ENCODE data around the gene PLCL1. TPM values are rescaled to one million over a fixed set of nuclear protein-coding genes. Genes with fewer than 3 reads are reported as not detected.

Gene PLCL1
- total RNA-seq, 1 donor from 2014 or later, result 13.6 TPM

- Mint-ChIP-seq H3K36me3 (ENCODE audit: low read depth, unreplicated experiment) (no peaks in the 10 kb centered on the region), H3K4me1 (ENCODE audit: unreplicated experiment) (peaks cover 29% of the 10 kb centered on the region), H3K4me3 (ENCODE audit: unreplicated experiment) (no peak overlapping the region), H3K9me3 (ENCODE audit: unreplicated experiment) (no peaks in the 10 kb centered on the region), H3K27me3 (ENCODE audit: unreplicated experiment) (peaks cover 4% of the 10 kb centered on the region), H3K27ac (ENCODE audit: unreplicated experiment) (no peak overlapping the region)
- no peak for TF ChIP-seq CTCF (IDR thresholded peaks at IDR 0.05; ENCODE audit: unreplicated experiment)
- DNase-seq (ENCODE audit: low spot score), result no peak
Observed at GRCh38 chr2:197871780-197872456, 67.5 kb downstream of the PLCL1 start.

- Mint-ChIP-seq H3K9me3 (ENCODE audit: unreplicated experiment) (no peaks in the 10 kb centered on the region), H3K27me3 (ENCODE audit: unreplicated experiment) (peaks cover 4% of the 10 kb centered on the region), H3K36me3 (ENCODE audit: low read depth, unreplicated experiment) (no peaks in the 10 kb centered on the region), H3K4me1 (ENCODE audit: unreplicated experiment) (peaks cover 27% of the 10 kb centered on the region), H3K4me3 (ENCODE audit: unreplicated experiment) (no peak overlapping the region), H3K27ac (ENCODE audit: unreplicated experiment) (no peak overlapping the region)
- TF ChIP-seq CTCF (IDR thresholded peaks at IDR 0.05; ENCODE audit: unreplicated experiment), result no peak
- no peak for DNase-seq (ENCODE audit: low spot score)
Observed at GRCh38 chr2:197873293-197873701, 68.9 kb downstream of the PLCL1 start.

GRCh38 chr2:197875763-197876162, 71.4 kb downstream of the PLCL1 start:
- H3K36me3 Mint-ChIP-seq (ENCODE audit: low read depth, unreplicated experiment), result no peaks in the 10 kb centered on the region
- H3K9me3 Mint-ChIP-seq (ENCODE audit: unreplicated experiment), result no peaks in the 10 kb centered on the region
- DNase-seq (ENCODE audit: low spot score), result no peak
- peaks cover 38% of the 10 kb centered on the region for H3K4me1 Mint-ChIP-seq (ENCODE audit: unreplicated experiment)
- no peak for TF ChIP-seq CTCF (IDR thresholded peaks at IDR 0.05; ENCODE audit: unreplicated experiment)
- H3K27me3 Mint-ChIP-seq (ENCODE audit: unreplicated experiment), result peaks cover 1% of the 10 kb centered on the region
- no peak overlapping the region for H3K4me3 Mint-ChIP-seq (ENCODE audit: unreplicated experiment)
- H3K27ac Mint-ChIP-seq (ENCODE audit: unreplicated experiment), result peak overlapping the region; percentile 4

- H3K27me3 Mint-ChIP-seq (ENCODE audit: unreplicated experiment), result no peaks in the 10 kb centered on the region
- no peaks in the 10 kb centered on the region for H3K9me3 Mint-ChIP-seq (ENCODE audit: unreplicated experiment)
- H3K4me3 Mint-ChIP-seq (ENCODE audit: unreplicated experiment), result no peak overlapping the region
- H3K27ac Mint-ChIP-seq (ENCODE audit: unreplicated experiment), result no peak overlapping the region
- no peaks in the 10 kb centered on the region for H3K36me3 Mint-ChIP-seq (ENCODE audit: low read depth, unreplicated experiment)
- no peak for TF ChIP-seq CTCF (IDR thresholded peaks at IDR 0.05; ENCODE audit: unreplicated experiment)
- peaks cover 36% of the 10 kb centered on the region for H3K4me1 Mint-ChIP-seq (ENCODE audit: unreplicated experiment)
- no peak for DNase-seq (ENCODE audit: low spot score)
Observed at GRCh38 chr2:197876524-197876923, 72.1 kb downstream of the PLCL1 start.

- no peak for DNase-seq (ENCODE audit: low spot score)
- Mint-ChIP-seq H3K9me3 (ENCODE audit: unreplicated experiment) (no peaks in the 10 kb centered on the region), H3K4me3 (ENCODE audit: unreplicated experiment) (no peak overlapping the region), H3K36me3 (ENCODE audit: low read depth, unreplicated experiment) (no peaks in the 10 kb centered on the region), H3K4me1 (ENCODE audit: unreplicated experiment) (peaks cover 31% of the 10 kb centered on the region), H3K27me3 (ENCODE audit: unreplicated experiment) (no peaks in the 10 kb centered on the region), H3K27ac (ENCODE audit: unreplicated experiment) (no peak overlapping the region)
- no peak for TF ChIP-seq CTCF (IDR thresholded peaks at IDR 0.05; ENCODE audit: unreplicated experiment)
Observed at GRCh38 chr2:197877038-197877437, 72.6 kb downstream of the PLCL1 start.
